Body of pancreas (tissue), 4 donors: ENCODE data around the gene CTRB2. TPM values are rescaled to one million over a fixed set of nuclear protein-coding genes. Genes with fewer than 3 reads are reported as not detected.
"Not testable (repeated sequence)": the region's sequence is repeated elsewhere in the genome, so short reads cannot be mapped to it uniquely, and the experiment has no call there.

ENCODE experiments used
- ATAC-seq: fragments of 150-250 bp; one replicate; pipeline ENCODE4 v1.9.1; 2016
- DNase-seq, 4 donors: peaks; one replicate each; pipeline ENCODE4 v3.0.0-alpha.2; 2019
- H3K27ac ChIP-seq, 4 donors: fragments of 200-600 bp; sonication (generic); 1 replicate in 3 of 4; 2 replicates in 1 of 4; pipeline versions ENCODE4 v1.5.1 to v1.6.1; 2016 to 2019; ENCODE audit warnings: mild to moderate bottlenecking in 1 of 4, mixed read lengths in 1 of 4, moderate library complexity in 1 of 4
- H3K27me3 ChIP-seq, 2 donors: fragments of 200-600 bp; sonication (generic); one replicate each; pipeline ENCODE4 v1.6.0; 2016; ENCODE audit warnings: mild to moderate bottlenecking in 1 of 2
- H3K36me3 ChIP-seq, 2 donors: fragments of 200-600 bp; sonication (generic); replicated peaks in 1 of 2; 2 replicates each; pipeline ENCODE4 v1.5.1; 2016; ENCODE audit warnings: low read depth in 2 of 2; ENCODE audit not compliant: insufficient read depth in 1 of 2
- H3K4me1 ChIP-seq: fragments of 200-600 bp; sonication (generic); one replicate; pipeline ENCODE4 v1.6.0; 2016
- H3K4me3 ChIP-seq, 2 donors: fragments of 200-600 bp; sonication (generic); 1 replicate in 1 of 2; 2 replicates in 1 of 2; pipeline ENCODE4 v1.5.1; 2016 to 2019
- H3K9me3 ChIP-seq, 3 donors: fragments of 200-600 bp; sonication (generic); 1 replicate in 2 of 3; 2 replicates in 1 of 3; pipeline ENCODE4 v1.5.1; 2016
- POLR2A ChIP-seq, 3 donors: fragments of 450-650 bp; IDR thresholded peaks; one replicate each; pipeline ENCODE4 v1.6.1; 2016; ENCODE audit warnings: antibody characterized with exemption in 3 of 3, mild to moderate bottlenecking in 2 of 3
- WGBS, 2 donors: methylation state at CpG; one replicate each; pipeline ENCODE4 v1.1.5; 2017; 5-methylcytosine and 5-hydroxymethylcytosine counted together
- intact Hi-C: fragments of 100-400 bp; cut with DNase I; formaldehyde crosslinking; loops from one replicate; pipeline ENCODE4 v1.15.1; 2023
- total RNA-seq, 2 donors: library from RNA; depleted of rRNA; stranded (reverse); fragments of >200 nt; gene quantifications; one replicate each; pipeline ENCODE4 v1.1.0, GENCODE V29; 2016
- TF ChIP-seq, protein P1 (sequence below), 7 experiments: fragments of 450-650 bp in 4 of 7; fragments of 200-600 bp in 3 of 7; sonication (generic) in 3 of 7; IDR thresholded peaks; one replicate each; pipeline ENCODE4 v1.5.1; 2016 to 2019; ENCODE audit warnings: antibody characterized with exemption in 7 of 7

Gene CTRB2
- total RNA-seq, 2 donors from 2014 or later: 18,538 to 32,261 TPM

DNA sequence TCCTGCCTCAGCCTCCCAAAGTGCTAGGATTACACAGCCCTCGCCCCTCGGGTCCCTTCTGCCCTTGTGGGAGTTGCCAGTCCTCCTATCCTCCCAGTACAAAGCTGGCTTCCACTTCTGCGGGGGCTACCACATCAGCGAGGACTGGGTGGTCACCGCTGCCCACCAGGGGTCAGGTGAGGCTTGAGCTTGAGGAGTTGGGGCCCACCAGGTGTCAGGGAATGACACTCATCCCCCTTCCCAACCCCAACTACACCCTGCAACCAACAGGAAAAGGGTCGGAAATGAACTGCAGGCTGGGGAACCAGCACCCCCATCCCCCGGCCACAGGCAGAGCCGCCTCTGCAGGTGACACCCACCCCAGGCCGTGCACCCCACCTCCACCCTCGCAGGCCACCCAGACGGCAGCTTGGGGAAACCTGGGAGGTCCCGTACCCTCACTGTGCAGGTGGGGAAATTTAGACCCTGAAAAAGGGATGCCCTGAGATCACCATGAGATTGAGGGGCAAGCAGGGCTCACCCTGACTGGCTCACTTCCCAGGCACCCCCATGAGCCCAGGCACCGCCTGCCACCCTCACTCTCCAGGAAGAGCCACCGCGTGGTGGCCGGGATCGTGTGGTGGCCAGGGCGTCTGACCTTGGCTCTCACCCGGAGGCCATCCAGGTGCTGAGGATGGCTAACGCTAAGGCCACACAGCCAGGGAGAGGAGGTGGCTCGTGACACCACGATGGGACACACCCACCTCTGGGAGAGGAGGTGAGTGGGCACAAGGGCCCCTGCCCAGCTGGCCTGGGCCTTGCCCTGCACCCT, 19.8 kb upstream of the CTRB2 start:
- no peaks in the 10 kb centered on the region for H3K9me3 ChIP-seq
- 24 to 33% methylated on average over 7 to 22 of the region's 22 CpGs for WGBS, 2 donors
- TF ChIP-seq POLR2A (IDR thresholded peaks at IDR 0.05): peak; percentile 56 to 72 (median 59)
- TF ChIP-seq, protein P1, sequence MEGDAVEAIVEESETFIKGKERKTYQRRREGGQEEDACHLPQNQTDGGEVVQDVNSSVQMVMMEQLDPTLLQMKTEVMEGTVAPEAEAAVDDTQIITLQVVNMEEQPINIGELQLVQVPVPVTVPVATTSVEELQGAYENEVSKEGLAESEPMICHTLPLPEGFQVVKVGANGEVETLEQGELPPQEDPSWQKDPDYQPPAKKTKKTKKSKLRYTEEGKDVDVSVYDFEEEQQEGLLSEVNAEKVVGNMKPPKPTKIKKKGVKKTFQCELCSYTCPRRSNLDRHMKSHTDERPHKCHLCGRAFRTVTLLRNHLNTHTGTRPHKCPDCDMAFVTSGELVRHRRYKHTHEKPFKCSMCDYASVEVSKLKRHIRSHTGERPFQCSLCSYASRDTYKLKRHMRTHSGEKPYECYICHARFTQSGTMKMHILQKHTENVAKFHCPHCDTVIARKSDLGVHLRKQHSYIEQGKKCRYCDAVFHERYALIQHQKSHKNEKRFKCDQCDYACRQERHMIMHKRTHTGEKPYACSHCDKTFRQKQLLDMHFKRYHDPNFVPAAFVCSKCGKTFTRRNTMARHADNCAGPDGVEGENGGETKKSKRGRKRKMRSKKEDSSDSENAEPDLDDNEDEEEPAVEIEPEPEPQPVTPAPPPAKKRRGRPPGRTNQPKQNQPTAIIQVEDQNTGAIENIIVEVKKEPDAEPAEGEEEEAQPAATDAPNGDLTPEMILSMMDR (IDR thresholded peaks at IDR 0.05): peak in 2 of 7 experiments; percentile 22 to 24
- intact Hi-C loops: no loop called here
- ATAC-seq (peak; percentile 4), DNase-seq (peak; percentile 80 to 82 (median 81))
- no peak overlapping the region for H3K4me3 ChIP-seq
- H3K27me3 ChIP-seq: no peaks in the 10 kb centered on the region
- H3K27ac ChIP-seq: peak overlapping the region; percentile 68 to 95 (median 89)
- peaks cover 58% of the 10 kb centered on the region for H3K4me1 ChIP-seq
- peaks cover 2 to 13% of the 10 kb centered on the region in 2 donors for H3K36me3 ChIP-seq

DNA sequence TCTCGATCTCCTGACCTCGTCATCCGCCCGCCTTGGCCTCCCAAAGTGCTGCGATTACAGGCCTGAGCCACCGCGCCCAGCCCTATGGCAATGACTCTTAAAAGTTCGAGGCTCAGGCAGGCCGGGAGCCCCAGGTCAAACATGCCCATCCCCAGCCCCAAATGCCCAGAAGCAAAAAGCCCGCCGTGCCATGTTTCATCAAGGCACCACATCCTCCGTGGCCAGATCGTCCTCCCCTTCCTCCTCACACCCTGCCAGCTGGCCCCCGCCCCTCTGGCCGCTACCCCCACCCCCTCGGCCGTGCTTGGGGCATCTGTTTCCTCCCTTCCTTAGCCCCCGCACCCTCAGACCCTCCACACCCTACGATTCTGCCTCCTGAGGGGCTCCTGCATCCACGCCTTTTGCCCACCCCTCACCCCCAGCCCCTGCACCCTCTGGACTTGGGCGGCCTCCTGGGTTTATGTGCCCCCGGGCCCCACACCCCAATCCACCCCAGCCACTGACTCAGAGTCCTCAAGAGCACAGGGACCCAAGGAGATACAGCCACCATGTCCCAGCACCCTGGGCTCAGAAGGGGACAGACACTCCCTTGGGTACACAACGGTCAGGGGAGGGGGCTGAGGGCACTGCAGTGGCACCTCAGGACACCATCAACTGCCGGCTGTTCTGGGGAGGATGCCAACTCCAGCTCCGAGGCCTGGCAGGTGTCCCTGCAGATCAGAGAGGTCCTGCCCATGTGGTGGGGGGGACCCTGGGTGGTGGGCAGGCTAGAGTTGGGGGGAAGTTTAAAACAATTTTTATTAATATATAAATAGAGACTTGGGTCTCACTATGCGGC, 18.9 kb upstream of the CTRB2 start:
- peak; percentile 5 for ATAC-seq

DNA sequence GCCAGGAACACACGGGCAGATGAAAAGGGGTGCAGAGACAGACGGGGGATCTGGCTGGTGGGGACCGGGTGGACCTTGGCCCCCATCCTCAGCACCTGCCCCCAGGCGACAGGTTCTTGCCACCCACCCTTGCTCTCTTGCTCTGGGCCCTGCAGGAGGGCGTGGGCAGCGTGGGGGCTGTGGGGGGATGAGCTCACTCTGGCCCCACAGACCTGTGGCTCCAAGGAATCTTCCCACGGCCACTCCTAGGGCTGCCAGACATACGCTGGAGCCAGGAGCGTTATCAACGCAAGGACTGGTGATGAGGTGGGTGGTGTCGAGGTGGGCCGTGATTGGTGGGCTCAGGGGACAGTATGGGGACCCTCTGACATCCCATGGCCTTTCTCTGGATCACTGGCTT, 18.1 kb upstream of the CTRB2 start:
- Histone ChIP-seq H3K4me3 (peak overlapping the region; percentile 8 to 28), H3K36me3 (peaks cover 2 to 13% of the 10 kb centered on the region in 2 donors), H3K27ac (peak overlapping the region; percentile 78 to 95 (median 89)), H3K4me1 (peaks cover 55% of the 10 kb centered on the region), H3K9me3 (no peaks in the 10 kb centered on the region), H3K27me3 (no peaks in the 10 kb centered on the region)
- intact Hi-C loops: no loop called here
- TF ChIP-seq POLR2A (IDR thresholded peaks at IDR 0.05): peak; percentile 4 to 42 (median 34)
- TF ChIP-seq, protein P1 (IDR thresholded peaks at IDR 0.05): peak in 1 of 7 experiments; percentile 2
- peak; percentile 2 for ATAC-seq
- 35 to 41% methylated on average over 5 to 12 of the region's 12 CpGs for WGBS, 2 donors
- DNase-seq: peak; percentile 67 to 78 (median 74)

More for the DNA sequence above, 18.9 kb upstream of the CTRB2 start:
- 42 to 51% methylated on average over 22 to 26 of the region's 26 CpGs for WGBS, 2 donors
- Histone ChIP-seq H3K36me3 (peaks cover 2 to 13% of the 10 kb centered on the region in 2 donors), H3K4me3 (no peak overlapping the region), H3K4me1 (peaks cover 58% of the 10 kb centered on the region), H3K9me3 (no peaks in the 10 kb centered on the region), H3K27ac (peak overlapping the region; percentile 78 to 95 (median 89)), H3K27me3 (no peaks in the 10 kb centered on the region)
- intact Hi-C loops: no loop called here
- TF ChIP-seq, protein P1 (IDR thresholded peaks at IDR 0.05): no peak
- TF ChIP-seq POLR2A (IDR thresholded peaks at IDR 0.05): peak in 1 of 3 donors; percentile 35
- DNase-seq: peak; percentile 81 to 88 (median 84)

DNA sequence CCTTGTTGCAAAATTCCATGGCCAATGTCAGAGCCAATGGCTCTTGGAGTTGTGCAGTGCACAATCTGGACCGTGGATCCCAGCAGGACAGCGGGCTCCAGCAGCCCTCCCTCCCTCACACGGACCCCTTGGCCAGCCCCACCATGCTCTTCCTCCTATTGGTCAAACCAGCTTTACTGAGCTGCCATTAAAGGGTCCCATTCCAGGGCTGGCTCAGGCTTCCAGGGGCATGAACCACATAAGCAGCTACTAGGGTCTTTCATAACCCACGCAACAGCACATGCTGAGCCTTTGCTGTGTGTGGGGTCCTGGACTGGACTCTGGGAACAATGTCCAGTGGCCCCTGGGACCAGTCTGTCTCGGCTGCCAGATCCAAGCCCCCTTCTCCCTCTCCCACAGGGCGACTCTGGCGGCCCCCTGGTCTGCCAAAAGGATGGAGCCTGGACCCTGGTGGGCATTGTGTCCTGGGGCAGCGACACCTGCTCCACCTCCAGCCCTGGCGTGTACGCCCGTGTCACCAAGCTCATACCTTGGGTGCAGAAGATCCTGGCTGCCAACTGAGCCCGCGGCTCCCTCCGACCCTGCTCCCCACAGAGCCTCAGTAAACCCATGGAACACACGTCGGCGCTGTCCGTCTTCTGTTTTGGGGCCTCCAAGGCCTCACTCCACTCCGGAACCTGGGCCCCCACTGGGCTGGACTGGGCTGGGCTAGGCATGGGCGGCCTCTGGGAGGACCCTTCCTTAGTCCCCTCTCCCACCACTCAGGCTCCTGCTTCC, 17.5 kb upstream of the CTRB2 start:
- WGBS, 2 donors: 16 to 24% methylated on average over 4 to 20 of the region's 20 CpGs
- peak; percentile 55 to 71 (median 68) for DNase-seq
- peaks cover 50% of the 10 kb centered on the region for H3K4me1 ChIP-seq
- H3K27ac ChIP-seq: peak overlapping the region; percentile 78 to 95 (median 89)
- no peaks in the 10 kb centered on the region for H3K27me3 ChIP-seq
- TF ChIP-seq, protein P1 (IDR thresholded peaks at IDR 0.05): no peak
- TF ChIP-seq POLR2A (IDR thresholded peaks at IDR 0.05): peak; percentile 45 to 84 (median 64)
- no peaks in the 10 kb centered on the region for H3K9me3 ChIP-seq
- no peak for ATAC-seq
- H3K36me3 ChIP-seq: peaks cover 1 to 8% of the 10 kb centered on the region in 2 donors
- H3K4me3 ChIP-seq: peak overlapping the region; percentile 8 to 28
- intact Hi-C loops: no loop called here

DNA sequence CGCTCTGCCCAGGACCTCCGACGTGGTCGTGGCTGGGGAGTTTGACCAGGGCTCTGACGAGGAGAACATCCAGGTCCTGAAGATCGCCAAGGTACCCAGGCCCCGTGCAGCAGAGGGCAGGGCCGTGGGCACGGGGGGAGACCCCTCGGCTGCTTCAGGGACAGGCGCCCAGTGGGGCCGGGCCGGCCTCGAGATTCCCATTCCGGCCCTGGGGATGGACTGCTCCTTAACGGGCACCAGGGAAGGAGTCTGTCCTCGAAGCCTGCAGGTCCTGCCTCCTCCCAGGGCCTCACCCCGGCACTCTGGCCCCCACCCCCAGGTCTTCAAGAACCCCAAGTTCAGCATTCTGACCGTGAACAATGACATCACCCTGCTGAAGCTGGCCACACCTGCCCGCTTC, 16.2 kb upstream of the CTRB2 start:
- peaks cover 50% of the 10 kb centered on the region for H3K4me1 ChIP-seq
- H3K36me3 ChIP-seq, intact Hi-C loops, H3K4me3 ChIP-seq, ATAC-seq, H3K27me3 ChIP-seq, DNase-seq, H3K9me3 ChIP-seq: not testable (repeated sequence)
- 36% methylated on average over 6 of the region's 20 CpGs; no CpG with 5 or more reads in 1 of the 2 donors for WGBS, 2 donors
- H3K27ac ChIP-seq: peak overlapping the region in 3 of 4 donors; percentile 70 to 76 (median 75)
